ENCODE data around the gene IGDCC3. TPM values are rescaled to one million over a fixed set of nuclear protein-coding genes. Genes with fewer than 3 reads are reported as not detected.

The IGDCC3 gene
- total and polyA plus RNA-seq, 10 of the 15 experiments (the other 5 are each of a cell fraction or from before 2014, with no cell fraction given): 0.10 to 0.20 (median 0.15) TPM; not detected in 7

- SMC1A ChIA-PET (ENCODE audit: uncharacterized antibody, unreplicated experiment): no interaction called here
- ATAC-seq: no peak
- 23% methylated on average over 7 of the region's 7 CpGs for WGBS (ENCODE audit: insufficient coverage, insufficient replicate concordance, low lambda C conversion rate, missing lambda C conversion rate)
- in situ Hi-C loops (cut with MboI) (no loop called here), intact Hi-C loops (cut with micrococcal nuclease; ENCODE audit: unreplicated experiment) (no loop called here)
- Histone ChIP-seq H3K27me3 (replicated peaks in 1 of 2; ENCODE audit: control insufficient read depth in 2 of 2, insufficient read depth in 2 of 2, low read length in 1 of 2) (peaks cover 0 to 1% of the 10 kb centered on the region in 2 experiments; a peak in 2 of 4 replicates), H3K4me3 (no peak overlapping the region), H3K36me3 (ENCODE audit: control insufficient read depth in 2 of 2, insufficient read depth in 2 of 2, low read length in 1 of 2) (no peaks in the 10 kb centered on the region), H3K9me3 (replicated peaks; ENCODE audit: control insufficient read depth, insufficient read depth, low read length) (no peaks in the 10 kb centered on the region), H4K20me1 (ENCODE audit: control insufficient read depth, insufficient read depth) (no peaks in the 10 kb centered on the region), H2AFZ (ENCODE audit: control insufficient read depth, low read depth, low read length) (no peak overlapping the region), H3K79me2 (ENCODE audit: control insufficient read depth, insufficient read depth, low read length) (no peaks in the 10 kb centered on the region), H3K4me2 (ENCODE audit: control insufficient read depth, insufficient read depth) (no peak overlapping the region), H3K9ac (ENCODE audit: control insufficient read depth, insufficient read depth, low read length) (no peak overlapping the region), H3K27ac (ENCODE audit: control insufficient read depth, insufficient read depth) (no peak overlapping the region), H3K4me1 (ENCODE audit: control insufficient read depth, insufficient read depth, low read length) (no peaks in the 10 kb centered on the region)
- POLR2A ChIA-PET: interaction anchor here (0.6 kb wide), 1 partner anchor 150 kb away, joined by 4 read pairs; no protein-coding TSS in a partner anchor
- no TSS peak for BruUV-seq (replicated peaks)
- no peak for DNase-seq (ENCODE audit: low read depth, low spot score)
- TF ChIP-seq POLR2AphosphoS5 (IDR thresholded peaks at IDR 0.05; ENCODE audit: low read length) (no peak), ZBTB4 (CRISPR knock-in tag; IDR thresholded peaks at IDR 0.05) (no peak), BCLAF1 (IDR thresholded peaks at IDR 0.05) (no peak), BCL11A (IDR thresholded peaks at IDR 0.05; ENCODE audit: low read depth, low read length) (no peak), BMI1 (IDR thresholded peaks at IDR 0.05; ENCODE audit: borderline replicate concordance) (no peak), RELA (IDR thresholded peaks at IDR 0.05; ENCODE audit: borderline replicate concordance, partially characterized antibody) (no peak), SREBF2 (IDR thresholded peaks at IDR 0.05; ENCODE audit: low read length) (no peak), KAT2A (conservative IDR thresholded peaks at IDR 0.05; ENCODE audit: control insufficient read depth, low read depth, low read length) (no peak), RAD21 (IDR thresholded peaks at IDR 0.05; ENCODE audit: insufficient read depth, low read depth, low read length) (no peak)
- FAIRE-seq: no peak
- RAD21 ChIA-PET (ENCODE audit: unreplicated experiment): no interaction called here
- CTCF ChIA-PET: interaction anchor here (1.1 kb wide), 1 partner anchor 8 kb away, joined by 4 read pairs; no protein-coding TSS in a partner anchor
Observed at GRCh38 chr15:65366122-65366892, 11.5 kb downstream of the IGDCC3 start.
